ENCODE results near the gene ZSCAN5C. TPM values are rescaled to one million over a fixed set of nuclear protein-coding genes. Genes with fewer than 3 reads are reported as not detected.
A peak's percentile ranks its signal among the peaks of the same experiment; 100 is the strongest.

Gene ZSCAN5C
- total and polyA plus RNA-seq, 7 donors: not detected

DNA sequence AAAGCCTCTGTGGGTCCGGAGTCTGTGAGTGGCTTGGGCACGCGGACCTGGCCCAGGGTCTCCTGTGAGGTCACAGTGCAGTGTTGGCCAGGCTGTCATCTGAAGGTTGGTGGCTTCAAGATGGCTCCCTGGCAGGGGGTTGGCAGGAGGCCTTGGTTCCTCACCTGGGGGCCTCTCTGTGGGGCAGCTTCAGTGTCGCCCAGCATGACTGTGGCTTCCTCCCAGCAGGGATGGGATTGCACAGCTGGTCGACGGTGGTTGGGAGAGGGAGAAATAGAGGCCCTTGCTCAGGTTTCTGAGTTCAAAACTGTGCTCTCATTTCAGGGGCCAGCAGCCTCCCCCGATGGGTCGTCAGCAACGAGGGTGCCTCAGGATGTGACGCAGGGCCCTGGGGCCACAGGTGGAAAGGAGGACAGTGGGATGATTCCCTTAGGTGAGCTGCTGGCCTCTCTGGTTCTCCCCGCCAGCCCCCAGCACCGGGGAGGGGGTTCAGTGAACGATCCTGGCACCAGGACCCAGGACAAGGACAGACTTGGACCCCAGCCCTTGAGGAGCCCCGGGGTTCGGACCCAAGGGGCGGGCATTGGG lies 43.8 kb upstream of the ZSCAN5C start:
- peaks cover 0 to 53% of the 10 kb centered on the region in 2 donors for H3K36me3 ChIP-seq (ENCODE audit: insufficient read depth in 1 of 2, low read depth in 1 of 2)
- no peaks in the 10 kb centered on the region for H3K27me3 ChIP-seq (ENCODE audit: insufficient read depth in 3 of 3, low read length in 2 of 3)
- no peaks in the 10 kb centered on the region for H3K9me3 ChIP-seq
- no peak overlapping the region for H3K4me3 ChIP-seq
- DNase-seq (no peak), ATAC-seq (no peak)
- H3K27ac ChIP-seq: no peak overlapping the region
- TF ChIP-seq, protein P1, sequence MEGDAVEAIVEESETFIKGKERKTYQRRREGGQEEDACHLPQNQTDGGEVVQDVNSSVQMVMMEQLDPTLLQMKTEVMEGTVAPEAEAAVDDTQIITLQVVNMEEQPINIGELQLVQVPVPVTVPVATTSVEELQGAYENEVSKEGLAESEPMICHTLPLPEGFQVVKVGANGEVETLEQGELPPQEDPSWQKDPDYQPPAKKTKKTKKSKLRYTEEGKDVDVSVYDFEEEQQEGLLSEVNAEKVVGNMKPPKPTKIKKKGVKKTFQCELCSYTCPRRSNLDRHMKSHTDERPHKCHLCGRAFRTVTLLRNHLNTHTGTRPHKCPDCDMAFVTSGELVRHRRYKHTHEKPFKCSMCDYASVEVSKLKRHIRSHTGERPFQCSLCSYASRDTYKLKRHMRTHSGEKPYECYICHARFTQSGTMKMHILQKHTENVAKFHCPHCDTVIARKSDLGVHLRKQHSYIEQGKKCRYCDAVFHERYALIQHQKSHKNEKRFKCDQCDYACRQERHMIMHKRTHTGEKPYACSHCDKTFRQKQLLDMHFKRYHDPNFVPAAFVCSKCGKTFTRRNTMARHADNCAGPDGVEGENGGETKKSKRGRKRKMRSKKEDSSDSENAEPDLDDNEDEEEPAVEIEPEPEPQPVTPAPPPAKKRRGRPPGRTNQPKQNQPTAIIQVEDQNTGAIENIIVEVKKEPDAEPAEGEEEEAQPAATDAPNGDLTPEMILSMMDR (IDR thresholded peaks at IDR 0.05): no peak
- peaks cover 5% of the 10 kb centered on the region for H3K4me1 ChIP-seq
- 90 to 94% (median 90%) methylated on average over 14 to 16 of the region's 16 CpGs for WGBS, 3 donors
- intact Hi-C loops (cut with DNase I): no loop called here

DNA sequence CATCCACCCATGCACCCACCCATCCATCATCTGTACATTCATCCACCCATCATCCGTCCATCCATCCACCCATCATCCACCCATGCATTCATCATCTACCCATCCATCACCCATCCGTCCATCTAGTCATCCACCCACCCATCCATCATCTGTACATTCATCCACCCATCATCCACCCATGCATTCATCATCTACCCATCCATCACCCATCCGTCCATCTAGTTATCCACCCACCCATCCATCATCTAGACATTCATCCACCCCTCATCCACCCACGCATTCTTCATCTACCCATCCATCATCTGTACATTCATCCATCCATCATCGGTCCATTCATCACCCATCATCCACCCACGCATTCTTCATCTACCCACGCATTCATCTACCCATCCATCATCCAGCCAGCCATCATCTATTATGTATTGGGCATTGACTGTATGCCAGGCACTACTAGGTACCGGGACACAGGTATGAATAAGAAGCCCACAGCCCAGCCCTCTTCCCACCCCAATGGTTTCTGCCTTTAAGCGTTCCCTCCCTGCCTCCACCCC lies 43.0 kb upstream of the ZSCAN5C start:
- intact Hi-C loops (cut with DNase I): no loop called here
- ATAC-seq (no peak), DNase-seq (no peak)
- Histone ChIP-seq H3K27me3 (ENCODE audit: insufficient read depth in 3 of 3, low read length in 2 of 3) (no peaks in the 10 kb centered on the region), H3K4me3 (no peak overlapping the region), H3K4me1 (no peaks in the 10 kb centered on the region), H3K36me3 (ENCODE audit: insufficient read depth in 1 of 2, low read depth in 1 of 2) (peaks cover 0 to 53% of the 10 kb centered on the region in 2 donors), H3K27ac (no peak overlapping the region), H3K9me3 (no peaks in the 10 kb centered on the region)
- TF ChIP-seq, protein P1 (IDR thresholded peaks at IDR 0.05): no peak
- WGBS, 3 donors: 92 to 97% (median 97%) methylated on average over 9 of the region's 9 CpGs

DNA sequence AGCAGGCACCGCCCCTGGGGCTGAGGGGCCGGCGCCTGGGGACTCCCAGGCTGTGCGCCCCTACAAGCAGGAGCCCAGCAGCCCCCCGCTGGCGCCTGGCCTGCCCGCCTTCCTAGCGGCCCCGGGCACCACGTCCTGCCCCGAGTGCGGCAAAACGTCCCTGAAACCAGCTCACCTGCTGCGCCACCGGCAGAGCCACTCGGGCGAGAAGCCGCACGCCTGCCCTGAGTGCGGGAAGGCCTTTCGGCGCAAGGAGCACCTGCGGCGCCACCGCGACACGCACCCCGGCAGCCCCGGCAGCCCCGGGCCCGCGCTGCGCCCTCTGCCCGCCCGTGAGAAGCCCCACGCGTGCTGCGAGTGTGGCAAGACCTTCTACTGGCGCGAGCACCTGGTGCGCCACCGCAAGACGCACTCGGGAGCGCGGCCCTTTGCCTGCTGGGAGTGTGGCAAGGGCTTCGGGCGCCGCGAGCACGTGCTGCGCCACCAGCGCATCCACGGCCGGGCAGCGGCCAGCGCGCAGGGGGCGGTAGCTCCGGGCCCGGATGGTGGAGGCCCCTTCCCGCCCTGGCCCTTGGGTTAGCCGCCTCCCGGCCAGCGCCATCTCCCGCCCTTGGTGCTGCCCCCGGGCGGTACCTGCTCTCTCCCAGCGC lies 42.3 kb upstream of the ZSCAN5C start:
- intact Hi-C loops (cut with DNase I): no loop called here
- no peak for DNase-seq
- WGBS, 3 donors: 96 to 97% (median 97%) methylated on average over 49 to 69 of the region's 69 CpGs

DNA sequence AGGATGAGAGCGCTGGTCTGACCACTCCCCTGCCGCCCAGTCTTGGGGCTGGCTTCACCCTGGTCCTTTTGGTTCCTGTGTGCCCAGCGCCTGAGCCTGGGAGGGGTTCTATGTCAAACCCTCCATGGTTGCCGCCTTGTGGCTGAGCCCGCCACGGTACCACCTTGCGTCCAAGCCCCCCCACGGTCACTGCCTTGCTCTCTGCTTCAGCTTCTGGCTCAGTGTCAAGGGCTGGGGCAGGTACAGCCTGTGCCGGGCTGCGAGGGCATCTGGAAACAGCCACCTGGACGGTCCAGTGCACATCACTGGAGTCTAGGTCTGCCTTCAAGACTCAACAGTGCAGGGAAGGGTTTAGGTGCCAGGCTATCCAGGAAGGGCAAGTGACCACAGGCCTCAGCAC lies 40.5 kb upstream of the ZSCAN5C start:
- no peak for DNase-seq
- peak in 1 of 4 donors; percentile 15 for ATAC-seq
- Histone ChIP-seq H3K4me1 (no peaks in the 10 kb centered on the region), H3K36me3 (ENCODE audit: insufficient read depth in 1 of 2, low read depth in 1 of 2) (peaks cover 0 to 40% of the 10 kb centered on the region in 2 donors), H3K9me3 (no peaks in the 10 kb centered on the region), H3K4me3 (no peak overlapping the region), H3K27me3 (ENCODE audit: insufficient read depth in 3 of 3, low read length in 2 of 3) (no peaks in the 10 kb centered on the region), H3K27ac (no peak overlapping the region)
- intact Hi-C loops (cut with DNase I): no loop called here
- TF ChIP-seq, protein P1 (IDR thresholded peaks at IDR 0.05): no peak
- 90 to 92% (median 91%) methylated on average over 11 of the region's 11 CpGs for WGBS, 3 donors

More for the DNA sequence above, 42.3 kb upstream of the ZSCAN5C start:
- H3K4me3 ChIP-seq: no peak overlapping the region
- H3K36me3 ChIP-seq (ENCODE audit: insufficient read depth in 1 of 2, low read depth in 1 of 2): peaks cover 0 to 53% of the 10 kb centered on the region in 2 donors
- no peak overlapping the region for H3K27ac ChIP-seq
- TF ChIP-seq, protein P1 (IDR thresholded peaks at IDR 0.05): no peak
- H3K4me1 ChIP-seq: no peaks in the 10 kb centered on the region
- H3K27me3 ChIP-seq (ENCODE audit: insufficient read depth in 3 of 3, low read length in 2 of 3): no peaks in the 10 kb centered on the region
- H3K9me3 ChIP-seq: no peaks in the 10 kb centered on the region
- ATAC-seq: no peak

Measured in psoas muscle (tissue), 8 donors.